T47D (cell line): ENCODE measurements around the gene RECQL5.

ENCODE experiments used
- DNase-seq, 2 experiments: peaks; one replicate each; pipeline versions ENCODE4 v3.0.0 to v3.0.0-alpha.2; 2011 to 2012; ENCODE audit warnings: low read depth in 1 of 2, low spot score in 1 of 2
- JUND ChIP-seq: IDR thresholded peaks from 2 replicates; pipeline ENCODE4 v1.6.1; 2012; ENCODE audit warnings: low read depth
- in situ Hi-C: cut with HindIII; loops from 2 replicates; pipeline ENCODE4 v1.10.0; 2016; ENCODE audit warnings: low sequenced_read_pairs, low pct_unique_long_range_greater_than_20kb

The RECQL5 gene

DNA sequence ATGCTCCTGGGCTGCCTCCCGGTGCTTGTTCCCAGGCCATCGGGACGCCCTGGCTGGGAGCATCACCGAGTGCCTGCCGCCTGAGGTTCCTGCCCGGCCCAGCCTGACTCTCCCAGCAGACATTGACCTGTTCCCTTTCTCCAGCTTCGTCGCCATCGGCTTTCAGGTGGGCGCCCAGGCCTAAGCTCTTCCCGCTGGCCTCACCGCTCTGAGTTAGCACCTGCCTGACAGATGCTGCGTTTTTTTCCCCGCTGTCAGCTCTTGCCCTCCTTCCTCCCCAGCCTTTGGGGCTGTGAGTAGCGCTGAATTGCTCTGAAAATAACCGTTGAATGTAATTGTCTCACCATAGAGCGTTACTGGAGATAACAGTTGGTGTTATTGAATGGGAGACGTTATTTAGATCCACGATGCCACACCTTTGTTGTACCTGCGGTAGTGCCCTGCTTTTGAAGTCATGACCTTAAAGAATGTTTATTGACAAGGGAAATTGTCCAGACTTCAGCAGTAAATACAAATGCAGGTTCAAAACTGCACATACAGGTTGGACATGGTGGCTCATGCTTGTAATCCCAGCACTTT is 55.0 kb downstream of the RECQL5 start:
- in situ Hi-C loops: no loop called here

DNA sequence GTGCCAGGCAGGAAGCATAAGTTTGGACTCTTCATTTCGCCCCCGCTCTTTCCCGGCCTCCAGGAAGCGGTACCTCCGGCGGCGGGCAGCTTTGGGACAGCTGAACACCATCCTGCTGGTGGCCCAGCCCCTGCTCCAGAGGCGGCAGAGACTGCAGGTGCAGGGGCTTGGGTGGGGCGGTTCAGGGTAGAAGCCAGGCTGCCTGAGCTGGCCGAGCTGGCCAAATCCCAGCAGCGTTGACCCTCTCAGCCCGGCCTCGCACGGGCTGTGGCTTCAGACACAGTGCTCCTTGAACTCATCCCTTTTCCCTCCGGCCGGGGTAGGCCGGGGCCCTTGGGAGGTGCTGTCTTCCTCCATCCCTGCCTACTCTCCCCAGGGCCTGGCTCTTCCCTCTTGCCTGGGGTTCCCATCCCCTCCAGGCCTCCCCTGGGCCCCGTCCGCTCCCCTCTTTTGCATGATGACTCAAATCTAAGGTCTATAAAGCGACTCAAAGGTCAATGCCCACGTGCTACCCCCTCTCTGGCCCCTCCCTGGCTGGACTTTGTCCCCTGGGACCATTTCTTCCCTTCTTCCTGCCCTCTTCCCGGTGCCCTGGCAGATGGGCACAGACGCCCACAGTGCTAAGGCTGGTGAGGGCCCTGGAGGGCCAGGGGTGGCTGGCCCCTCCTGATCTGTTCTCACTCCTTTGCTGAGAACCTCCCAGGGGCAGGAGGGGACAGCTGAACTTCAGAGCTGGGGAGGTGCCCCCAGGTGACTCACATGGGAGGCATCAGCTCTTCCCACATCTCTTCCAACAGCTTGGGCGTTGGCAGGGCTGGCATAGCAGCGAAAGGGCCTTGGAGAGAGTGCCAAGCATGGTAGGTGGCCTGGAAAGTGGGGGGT is 56.6 kb downstream of the RECQL5 start:
- in situ Hi-C loops: no loop called here
- no peak for TF ChIP-seq JUND
- DNase-seq: no peak

More for the DNA sequence above, 55.0 kb downstream of the RECQL5 start:
- no peak for TF ChIP-seq JUND
- peak in 1 of 2 experiments; percentile 69 for DNase-seq

DNA sequence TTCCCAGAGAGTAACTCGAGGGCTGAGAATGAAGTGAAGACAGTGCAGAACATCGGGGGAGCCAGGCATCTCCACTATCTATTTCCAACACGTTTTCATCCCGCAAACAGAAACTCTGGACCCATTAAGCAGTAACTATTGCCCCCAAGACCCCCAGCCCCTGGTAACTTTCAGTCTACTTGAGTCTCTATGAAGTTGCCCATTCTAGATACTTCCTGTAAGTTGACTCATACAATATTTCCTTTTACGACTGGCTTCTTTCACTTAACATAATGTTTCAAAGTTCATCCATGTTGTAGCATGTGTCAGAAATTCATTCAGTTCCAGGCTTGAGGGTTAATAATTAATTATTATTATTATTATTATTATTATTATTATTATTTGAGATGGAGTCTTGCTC is 59.9 kb downstream of the RECQL5 start:
- in situ Hi-C loops: no loop called here
- no peak for TF ChIP-seq JUND
- DNase-seq: no peak

GRCh38 chr17:75605790-75606189 is 61.2 kb downstream of the RECQL5 start:
- in situ Hi-C loops: no loop called here
- no peak for DNase-seq
- TF ChIP-seq JUND: no peak

DNA sequence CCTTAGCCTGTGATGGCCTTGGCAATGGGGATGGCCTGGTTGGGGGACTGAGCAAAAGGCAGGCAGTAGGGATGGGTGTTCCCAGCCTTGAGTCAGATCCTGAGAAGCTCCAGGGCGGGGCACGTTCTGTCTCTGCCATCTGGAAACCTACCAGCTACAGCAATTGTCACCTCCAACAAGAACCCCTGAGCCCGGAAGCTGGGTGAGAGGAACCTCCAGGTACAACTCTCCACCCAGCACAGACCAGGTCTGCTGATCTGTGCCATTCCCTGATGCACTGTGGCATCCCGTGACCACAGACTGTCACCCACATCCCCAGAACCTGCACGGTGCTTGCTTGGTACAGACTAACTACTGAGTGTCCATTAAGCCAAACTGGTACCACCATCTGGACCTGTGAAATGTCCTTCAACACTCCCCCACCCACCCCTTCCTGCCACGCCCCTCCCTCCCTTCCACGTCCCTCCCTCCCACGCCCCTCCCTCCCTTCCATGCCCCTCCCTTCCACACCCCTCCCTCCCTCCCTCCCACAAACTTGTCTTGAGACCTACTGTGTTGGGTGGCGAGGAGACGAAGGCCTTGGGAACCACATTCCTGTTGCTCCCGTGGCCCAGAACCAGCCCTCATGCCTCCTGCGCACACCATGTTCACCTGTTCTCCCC is 62.8 kb downstream of the RECQL5 start:
- in situ Hi-C loops: no loop called here
- TF ChIP-seq JUND: no peak
- no peak for DNase-seq

- in situ Hi-C loops: no loop called here
- DNase-seq: no peak
- no peak for TF ChIP-seq JUND
These were observed 63.8 kb downstream of the RECQL5 start for GRCh38 chr17:75603123-75603522.

DNA sequence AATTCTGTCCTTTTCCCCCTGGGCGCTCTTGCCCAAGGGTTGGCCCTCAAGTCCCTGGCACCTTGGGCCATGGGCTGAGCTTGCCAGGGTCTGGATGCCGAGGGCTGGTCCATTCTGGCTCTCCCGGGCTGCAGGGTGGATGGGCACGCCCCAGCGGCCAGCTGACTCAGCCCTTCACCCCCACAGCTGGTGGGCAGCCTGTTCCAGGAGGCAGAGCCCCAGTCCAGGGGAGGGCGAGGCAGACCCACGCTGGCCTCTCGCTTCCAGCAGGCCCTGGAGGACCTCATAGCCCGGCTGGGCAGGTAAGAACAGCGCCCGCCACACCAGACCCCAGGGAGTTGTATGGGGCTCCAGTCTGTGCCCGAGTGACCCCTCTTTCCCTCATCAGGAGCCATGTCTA is 64.3 kb downstream of the RECQL5 start:
- in situ Hi-C loops: no loop called here
- no peak for DNase-seq
- no peak for TF ChIP-seq JUND

DNA sequence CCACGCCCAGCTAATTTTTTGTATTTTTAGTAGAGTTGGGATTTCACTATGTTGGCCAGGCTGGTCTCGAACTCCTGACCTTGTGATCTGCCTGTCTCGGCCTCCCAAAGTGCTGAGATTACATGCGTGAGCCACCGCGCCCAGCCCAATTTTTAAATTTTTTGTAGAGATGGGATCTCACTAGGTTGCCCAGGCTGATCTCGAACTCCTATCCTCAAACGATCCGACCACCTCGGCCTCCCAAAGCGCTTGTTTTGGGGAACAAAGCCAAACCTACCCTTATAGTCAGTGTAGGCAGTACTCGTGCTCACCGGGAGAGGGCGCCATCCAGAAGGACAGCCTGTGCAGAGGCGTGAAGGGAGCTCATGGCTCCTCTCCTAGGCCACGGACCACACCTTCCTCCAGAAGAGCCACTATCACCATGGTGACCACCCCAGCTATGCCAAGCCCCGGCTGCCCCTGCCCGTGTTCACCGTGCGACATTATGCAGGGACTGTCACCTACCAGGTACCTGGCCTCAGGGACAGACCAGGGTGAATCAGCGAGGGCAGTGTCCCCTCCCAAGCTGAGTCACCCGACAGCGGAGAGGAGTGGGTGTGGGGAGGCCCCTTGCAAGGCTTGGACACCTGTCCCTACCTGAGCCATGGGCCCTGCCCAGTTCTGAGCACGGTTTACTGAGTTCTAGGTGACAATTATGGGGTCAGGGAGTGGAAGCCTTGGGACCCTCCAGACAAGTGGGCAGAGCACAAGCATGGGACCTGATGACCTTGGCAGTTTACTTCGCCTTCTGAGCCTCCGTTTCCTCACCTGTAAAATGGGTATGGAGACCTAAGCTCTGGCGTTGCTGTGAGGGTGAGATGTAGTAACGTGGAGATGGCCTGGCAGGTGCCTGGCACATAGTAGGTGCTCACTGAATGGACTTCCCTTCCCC is 65.6 kb downstream of the RECQL5 start:
- peak in 1 of 2 experiments; percentile 78 for DNase-seq
- in situ Hi-C loops: no loop called here
- no peak for TF ChIP-seq JUND

DNA sequence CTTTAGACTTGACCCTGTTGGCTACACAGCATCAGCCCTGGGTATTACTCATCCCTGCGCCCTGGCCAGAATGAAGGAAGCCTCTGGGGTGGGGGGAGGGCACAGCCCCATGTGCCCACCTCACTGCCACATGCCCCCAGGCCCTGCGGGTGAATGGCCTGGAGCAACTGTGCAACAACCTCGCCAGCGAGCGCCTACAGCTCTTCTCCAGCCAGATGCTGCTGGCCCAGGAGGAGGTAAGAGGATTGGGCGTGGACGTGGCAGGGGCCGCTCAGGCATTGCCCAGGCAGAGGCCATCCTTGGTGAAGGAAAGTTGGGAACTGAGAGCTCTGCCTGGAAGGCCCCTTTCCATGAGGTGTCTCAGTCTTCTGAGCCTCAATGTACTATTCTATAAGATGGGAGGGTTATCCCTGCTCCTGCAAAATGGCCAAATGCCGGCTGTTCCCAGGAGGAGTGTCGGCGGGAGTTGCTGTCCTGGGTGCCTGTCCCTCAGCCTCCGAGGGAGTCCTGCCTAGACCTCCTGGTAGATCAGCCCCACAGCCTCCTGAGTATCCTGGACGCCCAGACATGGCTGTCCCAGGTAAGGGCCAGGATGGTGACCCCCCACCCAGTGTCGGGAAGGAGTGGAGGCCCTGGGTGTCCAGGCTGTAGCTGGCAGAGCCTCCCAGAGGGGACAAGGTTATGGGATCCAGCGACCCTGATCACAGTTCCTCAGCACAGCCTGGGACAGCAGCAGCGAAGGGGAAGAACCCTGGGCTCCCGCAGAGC is 70.5 kb downstream of the RECQL5 start:
- no peak for DNase-seq
- TF ChIP-seq JUND: no peak
- in situ Hi-C loops: no loop called here

DNA sequence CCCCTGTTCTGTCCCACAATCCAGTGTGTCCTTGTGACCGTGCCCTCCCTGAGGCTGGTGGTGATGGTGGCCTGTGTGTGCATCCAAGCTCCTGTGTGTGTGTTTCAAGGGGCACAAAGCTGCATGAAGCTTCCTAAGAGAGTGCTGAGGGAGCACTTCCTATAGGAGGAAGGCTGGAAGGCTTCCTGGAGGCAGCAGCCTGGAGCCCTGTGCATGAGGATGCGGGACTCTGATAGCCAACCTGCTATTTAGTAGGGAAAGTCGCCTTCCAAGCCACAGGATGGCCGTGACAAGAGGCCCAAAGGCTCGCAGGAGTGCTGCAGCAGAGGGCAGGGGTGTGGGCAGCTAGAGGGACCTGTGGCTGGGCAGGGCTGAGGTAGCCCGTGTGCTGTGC is 71.0 kb downstream of the RECQL5 start:
- in situ Hi-C loops: no loop called here
- no peak for TF ChIP-seq JUND
- no peak for DNase-seq

- no peak for DNase-seq
- no peak for TF ChIP-seq JUND
- in situ Hi-C loops: no loop called here
These were observed 71.6 kb downstream of the RECQL5 start for GRCh38 chr17:75595284-75595919.
